ENCODE measurements around the gene LIN37. TPM values are rescaled to one million over a fixed set of nuclear protein-coding genes. Genes with fewer than 3 reads are reported as not detected.

Gene LIN37
- total and polyA plus RNA-seq, 2 of the 13 experiments (the other 11 are each of a cell fraction or from before 2014, with no cell fraction given): 6.3 to 8.7 TPM

DNA sequence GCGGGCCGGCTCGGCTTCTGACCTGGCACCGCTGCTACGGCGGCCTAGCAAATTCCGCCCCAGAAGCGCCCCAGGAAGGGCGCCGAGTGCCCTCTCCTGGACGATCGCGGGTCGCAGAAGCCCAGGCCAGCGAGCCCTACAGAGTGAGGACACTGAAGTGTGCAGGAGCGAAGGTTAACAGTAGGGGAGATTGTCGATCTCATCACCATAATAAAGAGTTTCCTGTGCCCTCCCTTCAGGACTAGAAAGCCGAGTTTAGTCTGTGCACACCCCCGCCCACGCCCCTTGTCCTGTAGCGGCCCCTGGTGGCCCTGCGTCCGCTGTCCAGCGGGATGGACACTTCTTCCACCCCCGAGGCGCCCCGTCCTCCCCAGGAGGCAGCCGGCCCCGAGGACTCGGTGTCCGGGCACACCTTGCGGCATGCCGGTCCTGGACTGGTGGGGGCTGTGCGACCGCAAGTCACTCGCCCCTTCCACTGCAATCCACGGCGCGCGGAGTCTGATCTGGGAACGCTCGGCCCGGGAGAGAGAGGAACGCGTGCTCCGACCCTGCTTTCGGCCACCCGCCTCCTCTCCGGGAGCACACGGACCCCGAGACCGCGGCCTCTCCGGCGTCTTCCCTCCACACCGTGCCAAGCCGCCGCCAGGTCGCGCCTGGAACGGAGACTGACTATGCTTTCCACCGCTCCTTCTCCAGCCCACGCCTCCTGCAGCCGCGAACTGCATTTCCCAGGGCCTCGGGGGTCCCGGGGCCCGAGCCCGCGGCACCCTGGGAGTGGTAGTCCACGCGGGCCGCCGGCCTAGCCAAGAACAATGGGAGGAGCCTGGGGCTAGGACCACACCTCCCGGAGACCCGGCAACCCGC, 31.3 kb upstream of the LIN37 start (continued):
- peak; percentile 88 for TF ChIP-seq ZNF687 (CRISPR knock-in tag; IDR thresholded peaks at IDR 0.05)
- TF ChIP-seq ZNF761 (CRISPR knock-in tag; conservative IDR thresholded peaks at IDR 0.05): peak; percentile 56; the same call in 1 of the 2 replicates
- 0 out of 2 replicates have a peak, but pooled peaks have one; percentile 17 for TF ChIP-seq ZNF343 (CRISPR knock-in tag; IDR thresholded peaks at IDR 0.05)
- TF ChIP-seq ZNF382 (CRISPR knock-in tag; IDR thresholded peaks at IDR 0.05; ENCODE audit: borderline replicate concordance): no peak
- no peak for TF ChIP-seq MLLT10 (CRISPR knock-in tag; IDR thresholded peaks at IDR 0.05)
- TF ChIP-seq, protein P1, sequence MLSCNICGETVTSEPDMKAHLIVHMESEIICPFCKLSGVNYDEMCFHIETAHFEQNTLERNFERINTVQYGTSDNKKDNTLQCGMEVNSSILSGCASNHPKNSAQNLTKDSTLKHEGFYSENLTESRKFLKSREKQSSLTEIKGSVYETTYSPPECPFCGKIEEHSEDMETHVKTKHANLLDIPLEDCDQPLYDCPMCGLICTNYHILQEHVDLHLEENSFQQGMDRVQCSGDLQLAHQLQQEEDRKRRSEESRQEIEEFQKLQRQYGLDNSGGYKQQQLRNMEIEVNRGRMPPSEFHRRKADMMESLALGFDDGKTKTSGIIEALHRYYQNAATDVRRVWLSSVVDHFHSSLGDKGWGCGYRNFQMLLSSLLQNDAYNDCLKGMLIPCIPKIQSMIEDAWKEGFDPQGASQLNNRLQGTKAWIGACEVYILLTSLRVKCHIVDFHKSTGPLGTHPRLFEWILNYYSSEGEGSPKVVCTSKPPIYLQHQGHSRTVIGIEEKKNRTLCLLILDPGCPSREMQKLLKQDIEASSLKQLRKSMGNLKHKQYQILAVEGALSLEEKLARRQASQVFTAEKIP (CRISPR knock-in tag; IDR thresholded peaks at IDR 0.05; ENCODE audit: borderline replicate concordance): no peak
- TF ChIP-seq GLI4 (CRISPR knock-in tag; IDR thresholded peaks at IDR 0.05; ENCODE audit: borderline replicate concordance): no peak; the same call in 1 of the 2 replicates
- TF ChIP-seq, protein P2, sequence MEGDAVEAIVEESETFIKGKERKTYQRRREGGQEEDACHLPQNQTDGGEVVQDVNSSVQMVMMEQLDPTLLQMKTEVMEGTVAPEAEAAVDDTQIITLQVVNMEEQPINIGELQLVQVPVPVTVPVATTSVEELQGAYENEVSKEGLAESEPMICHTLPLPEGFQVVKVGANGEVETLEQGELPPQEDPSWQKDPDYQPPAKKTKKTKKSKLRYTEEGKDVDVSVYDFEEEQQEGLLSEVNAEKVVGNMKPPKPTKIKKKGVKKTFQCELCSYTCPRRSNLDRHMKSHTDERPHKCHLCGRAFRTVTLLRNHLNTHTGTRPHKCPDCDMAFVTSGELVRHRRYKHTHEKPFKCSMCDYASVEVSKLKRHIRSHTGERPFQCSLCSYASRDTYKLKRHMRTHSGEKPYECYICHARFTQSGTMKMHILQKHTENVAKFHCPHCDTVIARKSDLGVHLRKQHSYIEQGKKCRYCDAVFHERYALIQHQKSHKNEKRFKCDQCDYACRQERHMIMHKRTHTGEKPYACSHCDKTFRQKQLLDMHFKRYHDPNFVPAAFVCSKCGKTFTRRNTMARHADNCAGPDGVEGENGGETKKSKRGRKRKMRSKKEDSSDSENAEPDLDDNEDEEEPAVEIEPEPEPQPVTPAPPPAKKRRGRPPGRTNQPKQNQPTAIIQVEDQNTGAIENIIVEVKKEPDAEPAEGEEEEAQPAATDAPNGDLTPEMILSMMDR (CRISPR knock-in tag; IDR thresholded peaks at IDR 0.05): peak; percentile 89
- TF ChIP-seq, protein P3, sequence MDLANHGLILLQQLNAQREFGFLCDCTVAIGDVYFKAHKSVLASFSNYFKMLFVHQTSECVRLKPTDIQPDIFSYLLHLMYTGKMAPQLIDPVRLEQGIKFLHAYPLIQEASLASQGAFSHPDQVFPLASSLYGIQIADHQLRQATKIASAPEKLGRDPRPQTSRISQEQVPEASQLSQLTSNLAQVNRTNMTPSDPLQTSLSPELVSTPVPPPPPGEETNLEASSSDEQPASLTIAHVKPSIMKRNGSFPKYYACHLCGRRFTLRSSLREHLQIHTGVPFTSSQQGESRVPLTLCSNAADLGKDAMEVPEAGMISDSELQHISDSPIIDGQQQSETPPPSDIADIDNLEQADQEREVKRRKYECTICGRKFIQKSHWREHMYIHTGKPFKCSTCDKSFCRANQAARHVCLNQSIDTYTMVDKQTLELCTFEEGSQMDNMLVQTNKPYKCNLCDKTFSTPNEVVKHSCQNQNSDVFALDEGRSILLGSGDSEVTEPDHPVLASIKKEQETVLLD (CRISPR knock-in tag; IDR thresholded peaks at IDR 0.05; ENCODE audit: low read depth): no peak
- TF ChIP-seq ZNF18 (CRISPR knock-in tag; IDR thresholded peaks at IDR 0.05; ENCODE audit: insufficient replicate concordance): peak; percentile 93
- TF ChIP-seq ZNF777 (CRISPR knock-in tag; IDR thresholded peaks at IDR 0.05): peak; percentile 64; the same call in 1 of the 2 replicates
- TF ChIP-seq ATF7 (IDR thresholded peaks at IDR 0.05): no peak
- no peak for TF ChIP-seq ATF7 (CRISPR knock-in tag; IDR thresholded peaks at IDR 0.05)
- no peak; the same call in 1 of the 2 replicates for TF ChIP-seq NR0B2 (CRISPR knock-in tag; IDR thresholded peaks at IDR 0.05)
- TF ChIP-seq ARID2 (CRISPR knock-in tag; IDR thresholded peaks at IDR 0.05; ENCODE audit: borderline replicate concordance): no peak
- TF ChIP-seq HNRNPL (IDR thresholded peaks at IDR 0.05; ENCODE audit: low read depth, low read length): no peak
